GM06990 (cell line): ENCODE measurements around the gene MRGPRX2.

Experiments
- DNase-seq: peaks from one replicate; pipeline ENCODE4 v3.0.0-alpha.2; 2011; ENCODE audit not compliant: insufficient read length; ENCODE audit errors: extremely low read depth
- H3K27me3 ChIP-seq: replicated peaks from 2 replicates; pipeline ENCODE4 v1.6.0; 2011; ENCODE audit warnings: low read length; ENCODE audit not compliant: control insufficient read depth, insufficient read depth
- H3K36me3 ChIP-seq: 2 replicates; pipeline ENCODE4 v1.5.1; 2011; ENCODE audit warnings: low read length; ENCODE audit not compliant: control insufficient read depth, insufficient read depth
- H3K4me3 ChIP-seq: replicated peaks from 2 replicates; pipeline ENCODE4 v1.5.1; 2011; ENCODE audit warnings: low read depth, mild to moderate bottlenecking, control low read depth, low read length
- TF ChIP-seq, protein P1 (sequence below): IDR thresholded peaks from 2 replicates; pipeline ENCODE4 v1.5.1; 2011; ENCODE audit warnings: low read length, control low read depth, mild to moderate bottlenecking, inconsistent platforms; ENCODE audit not compliant: insufficient read depth, poor library complexity, severe bottlenecking

MRGPRX2 gene

GRCh38 chr11:19076744-19077589, 16.4 kb upstream of the MRGPRX2 start:
- TF ChIP-seq, protein P1, sequence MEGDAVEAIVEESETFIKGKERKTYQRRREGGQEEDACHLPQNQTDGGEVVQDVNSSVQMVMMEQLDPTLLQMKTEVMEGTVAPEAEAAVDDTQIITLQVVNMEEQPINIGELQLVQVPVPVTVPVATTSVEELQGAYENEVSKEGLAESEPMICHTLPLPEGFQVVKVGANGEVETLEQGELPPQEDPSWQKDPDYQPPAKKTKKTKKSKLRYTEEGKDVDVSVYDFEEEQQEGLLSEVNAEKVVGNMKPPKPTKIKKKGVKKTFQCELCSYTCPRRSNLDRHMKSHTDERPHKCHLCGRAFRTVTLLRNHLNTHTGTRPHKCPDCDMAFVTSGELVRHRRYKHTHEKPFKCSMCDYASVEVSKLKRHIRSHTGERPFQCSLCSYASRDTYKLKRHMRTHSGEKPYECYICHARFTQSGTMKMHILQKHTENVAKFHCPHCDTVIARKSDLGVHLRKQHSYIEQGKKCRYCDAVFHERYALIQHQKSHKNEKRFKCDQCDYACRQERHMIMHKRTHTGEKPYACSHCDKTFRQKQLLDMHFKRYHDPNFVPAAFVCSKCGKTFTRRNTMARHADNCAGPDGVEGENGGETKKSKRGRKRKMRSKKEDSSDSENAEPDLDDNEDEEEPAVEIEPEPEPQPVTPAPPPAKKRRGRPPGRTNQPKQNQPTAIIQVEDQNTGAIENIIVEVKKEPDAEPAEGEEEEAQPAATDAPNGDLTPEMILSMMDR, result peak; percentile 99
- Histone ChIP-seq H3K27me3 (no peaks in the 10 kb centered on the region; the same call in 1 of the 2 replicates), H3K36me3 (no peaks in the 10 kb centered on the region), H3K4me3 (no peak overlapping the region)
- peak; percentile 20 for DNase-seq

GRCh38 chr11:19075636-19076035, 15.1 kb upstream of the MRGPRX2 start:
- H3K36me3 ChIP-seq, result no peaks in the 10 kb centered on the region
- TF ChIP-seq, protein P1, result no peak
- no peaks in the 10 kb centered on the region; the same call in 1 of the 2 replicates for H3K27me3 ChIP-seq
- DNase-seq, result no peak
- no peak overlapping the region for H3K4me3 ChIP-seq

- no peaks in the 10 kb centered on the region for H3K36me3 ChIP-seq
- H3K4me3 ChIP-seq, result no peak overlapping the region
- DNase-seq, result no peak
- TF ChIP-seq, protein P1, result no peak
- no peaks in the 10 kb centered on the region; the same call in 1 of the 2 replicates for H3K27me3 ChIP-seq
These were observed 13.2 kb upstream of the MRGPRX2 start for GRCh38 chr11:19073454-19074415.

GRCh38 chr11:19072464-19072863, 11.9 kb upstream of the MRGPRX2 start:
- DNase-seq, result no peak
- Histone ChIP-seq H3K4me3 (no peak overlapping the region), H3K36me3 (no peaks in the 10 kb centered on the region), H3K27me3 (no peaks in the 10 kb centered on the region; the same call in 1 of the 2 replicates)
- TF ChIP-seq, protein P1, result no peak

DNA sequence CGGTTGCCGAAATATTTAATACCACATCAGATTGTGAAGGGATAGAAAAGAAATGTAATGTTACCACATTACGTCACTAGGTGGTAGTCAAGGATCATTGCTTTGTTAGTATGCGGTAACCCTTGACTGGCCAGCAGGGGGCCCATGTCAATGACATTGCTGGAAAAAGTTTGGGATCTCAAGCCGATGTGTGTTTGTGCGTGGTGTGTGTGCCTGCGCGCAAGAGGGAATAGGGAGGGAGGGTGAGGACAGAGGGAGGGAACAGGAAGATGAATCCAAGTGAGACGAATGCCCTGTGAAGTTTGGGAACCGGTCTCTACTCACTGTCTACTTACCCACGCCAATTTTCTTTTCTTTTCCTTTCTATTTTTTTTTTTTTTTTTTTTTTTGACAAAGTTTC, 10.7 kb upstream of the MRGPRX2 start:
- TF ChIP-seq, protein P1, result peak; percentile 98
- Histone ChIP-seq H3K4me3 (peak overlapping the region; percentile 10; the same call in 1 of the 2 replicates), H3K27me3 (no peaks in the 10 kb centered on the region)

More for the DNA sequence above, 10.7 kb upstream of the MRGPRX2 start:
- no peaks in the 10 kb centered on the region for H3K36me3 ChIP-seq
- peak; percentile 23 for DNase-seq
